HPDE6-E6E7 (cell line): ENCODE measurements around the gene RBM3.
A peak's percentile ranks its signal among the peaks of the same experiment; 100 is the strongest.
"Not testable (repeated sequence)": the region's sequence is repeated elsewhere in the genome, so short reads cannot be mapped to it uniquely, and the experiment has no call there.

Source experiments
- DNase-seq: peaks from one replicate; pipeline ENCODE4 v3.0.0; 2011; ENCODE audit warnings: missing footprints; ENCODE audit errors: extremely low spot score

Gene RBM3

DNA sequence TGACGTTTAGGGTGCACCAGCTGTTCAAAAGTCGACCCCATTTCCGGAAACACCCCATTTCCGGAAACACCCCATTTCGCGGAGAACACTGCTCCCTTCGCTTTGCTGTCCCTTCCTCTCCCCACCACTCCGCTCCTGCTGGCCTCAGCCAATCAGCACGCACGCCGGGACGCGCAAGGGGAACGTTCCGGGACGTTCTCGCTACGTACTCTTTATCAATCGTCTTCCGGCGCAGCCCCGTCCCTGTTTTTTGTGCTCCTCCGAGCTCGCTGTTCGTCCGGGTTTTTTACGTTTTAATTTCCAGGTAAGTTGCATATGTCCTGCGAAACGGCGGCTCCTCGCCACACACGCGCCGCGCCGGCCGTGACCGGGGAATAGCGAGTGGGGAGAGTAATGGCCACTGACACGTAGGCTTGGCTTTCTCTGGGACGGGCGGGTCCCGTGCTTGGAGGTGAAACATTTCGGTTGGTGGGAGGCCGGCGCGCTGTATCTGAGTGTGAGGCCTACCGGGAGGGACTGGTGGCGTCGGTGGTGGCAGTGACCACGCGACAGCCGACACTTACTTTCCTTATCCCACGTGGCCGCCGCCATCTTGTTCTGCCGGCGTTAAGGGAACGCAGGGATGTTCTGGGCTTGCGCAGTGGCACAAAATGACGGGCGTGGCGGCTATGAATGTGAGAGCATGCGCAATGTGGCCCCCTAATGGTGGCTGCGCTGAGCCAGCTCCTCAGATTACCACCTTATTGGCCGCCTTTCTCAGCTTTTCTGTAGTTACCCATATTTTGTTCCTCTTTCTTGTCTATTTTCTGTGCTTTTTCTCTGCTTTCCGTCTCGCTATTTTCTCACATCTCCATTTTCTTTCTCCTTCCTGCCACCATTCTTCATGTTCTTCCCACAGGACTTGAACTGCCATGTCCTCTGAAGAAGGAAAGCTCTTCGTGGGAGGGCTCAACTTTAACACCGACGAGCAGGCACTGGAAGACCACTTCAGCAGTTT is at the start of gene RBM3:
Gene RBM3, plus strand, starts transcription at position 215 of the 997 bp plus-strand sequence. Its CDS starts 697 bp downstream, at position 912.
- peak; percentile 55 for DNase-seq

DNA sequence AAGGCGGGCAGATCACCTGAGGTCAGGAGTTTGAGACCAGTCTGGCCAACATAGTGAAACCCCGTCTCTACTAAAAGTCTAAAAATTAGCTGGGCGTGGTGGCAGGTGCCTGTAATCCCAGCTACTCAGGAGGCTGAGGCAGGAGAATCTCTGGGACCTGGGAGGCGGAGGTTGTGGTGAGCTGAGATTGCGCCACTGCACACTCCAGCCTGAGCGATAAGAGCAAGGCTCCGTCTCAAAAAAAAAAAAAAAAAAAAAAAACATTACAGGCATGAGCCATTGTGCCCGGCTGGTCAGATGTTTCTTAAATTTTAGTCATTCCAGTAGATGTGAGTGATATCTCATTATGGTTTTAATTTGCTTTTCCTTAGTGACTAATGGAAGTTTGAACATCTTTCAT is 48.4 kb upstream of the RBM3 start:
- not testable (repeated sequence) for DNase-seq

DNA sequence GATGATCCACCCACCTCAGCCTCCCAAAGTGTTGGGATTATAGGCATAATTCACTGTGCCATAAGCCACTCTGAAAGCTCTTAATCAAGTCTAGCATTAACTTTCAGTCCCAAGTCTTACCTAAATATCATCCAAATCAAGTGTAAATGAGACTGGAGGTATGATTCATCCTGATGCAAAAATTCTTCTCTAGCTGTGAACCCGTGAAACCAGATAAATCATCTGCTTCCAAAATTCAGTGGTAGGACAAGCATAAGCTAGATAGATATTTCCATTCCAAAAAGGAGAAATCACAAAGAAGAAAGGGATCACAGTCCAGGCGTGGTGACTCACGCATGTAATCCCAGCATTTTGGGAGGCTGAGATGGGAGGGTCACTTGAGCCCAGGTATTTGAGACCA is 43.5 kb upstream of the RBM3 start:
- no peak for DNase-seq

DNA sequence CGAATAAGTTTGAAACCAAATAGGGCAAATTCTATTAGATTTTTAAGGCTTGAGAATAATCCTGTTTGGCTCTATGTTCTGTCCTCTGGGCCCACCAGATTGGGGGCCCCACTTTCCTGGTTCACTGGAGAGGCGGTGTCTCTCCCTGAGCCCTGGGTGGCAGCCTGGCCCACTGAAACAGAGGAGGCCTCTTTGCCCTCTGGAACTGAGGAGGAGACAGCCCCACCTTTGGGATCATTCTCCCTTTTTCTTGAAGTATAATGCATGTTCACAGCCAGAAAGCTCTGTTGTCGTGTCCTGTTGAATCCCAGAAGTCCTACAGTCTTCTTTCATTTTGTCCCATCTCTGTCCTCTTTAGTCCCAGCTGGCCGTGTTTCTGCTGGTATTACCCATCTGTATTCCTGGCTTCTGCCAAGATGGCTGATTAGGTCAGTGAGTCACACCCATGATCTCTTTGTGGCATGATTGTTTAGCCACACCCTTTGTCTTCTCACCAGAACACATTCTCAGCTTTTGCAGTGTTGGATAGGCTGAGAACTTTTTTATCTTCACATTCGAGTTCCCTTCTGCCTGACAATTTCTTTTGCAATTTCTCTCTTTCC is 42.8 kb upstream of the RBM3 start:
- DNase-seq = peak; percentile 44

DNA sequence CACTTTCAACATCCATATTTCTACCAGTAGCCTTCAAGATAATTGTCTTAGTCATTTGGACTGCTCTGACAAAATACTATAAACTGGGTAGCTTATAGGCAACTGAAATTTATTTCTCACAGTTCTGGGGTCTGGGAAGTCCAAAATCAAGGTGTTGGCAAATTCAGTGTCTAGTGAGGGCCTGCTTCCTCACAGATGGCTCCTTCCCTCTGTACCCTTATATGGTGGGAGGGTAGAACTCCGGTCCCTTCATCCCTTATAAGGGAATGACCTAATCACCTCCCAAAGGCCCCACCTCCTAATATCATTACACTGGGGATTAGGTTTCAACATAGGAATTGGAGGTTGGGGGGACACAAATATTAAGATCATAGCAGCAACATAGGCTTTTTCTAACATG is 42.1 kb upstream of the RBM3 start:
- no peak for DNase-seq

DNA sequence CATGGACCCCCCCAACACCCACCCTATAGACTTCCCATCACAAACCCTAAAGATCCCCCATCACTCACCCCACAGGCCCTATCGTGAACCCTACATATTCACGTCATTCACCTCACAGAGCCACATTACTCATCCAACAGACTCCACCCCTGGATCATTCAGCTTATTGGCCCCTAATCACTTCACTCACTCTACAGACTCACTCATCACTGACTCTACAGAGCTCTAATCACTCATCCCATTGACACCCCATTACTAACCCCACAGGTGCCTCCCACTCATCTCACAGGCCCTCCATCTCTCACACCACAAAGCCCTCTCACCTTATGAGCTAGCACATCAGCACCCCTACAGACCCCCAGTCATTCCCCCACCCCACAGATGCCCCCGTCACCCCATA is 41.1 kb upstream of the RBM3 start:
- DNase-seq = no peak

DNA sequence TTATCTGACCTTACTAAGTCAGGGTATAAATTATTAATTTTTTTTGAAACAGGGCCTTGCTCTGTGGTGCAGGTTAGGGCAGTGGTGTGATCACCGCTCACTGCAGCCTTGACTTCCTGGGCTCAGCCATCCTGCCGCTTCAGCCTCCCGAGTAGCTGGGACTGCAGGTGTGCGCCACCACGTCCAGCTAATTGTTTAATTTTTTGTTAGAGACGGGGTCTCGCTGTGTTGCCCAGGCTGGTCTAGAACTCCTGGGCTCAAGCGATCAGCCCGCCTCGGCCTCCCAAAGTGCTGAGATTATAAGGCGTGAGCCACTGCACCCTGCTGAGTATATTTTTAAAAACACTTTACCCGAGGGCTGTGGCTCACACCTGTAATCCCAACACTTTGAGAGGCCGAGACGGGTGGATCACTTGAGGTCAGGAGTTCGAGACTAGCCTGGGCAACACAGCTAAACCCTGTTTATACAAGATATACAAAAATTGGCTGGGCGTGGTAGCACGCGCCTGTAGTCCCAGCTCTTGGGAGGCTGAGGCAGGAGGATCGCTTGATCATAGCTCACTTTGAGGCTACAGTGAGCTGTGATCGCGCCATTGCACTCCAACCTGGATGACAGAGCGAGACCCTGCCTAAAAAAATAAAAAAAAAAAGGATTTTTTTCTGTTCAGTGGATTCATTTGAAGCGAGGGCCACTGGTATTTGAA is 35.5 kb upstream of the RBM3 start:
- DNase-seq = no peak

DNA sequence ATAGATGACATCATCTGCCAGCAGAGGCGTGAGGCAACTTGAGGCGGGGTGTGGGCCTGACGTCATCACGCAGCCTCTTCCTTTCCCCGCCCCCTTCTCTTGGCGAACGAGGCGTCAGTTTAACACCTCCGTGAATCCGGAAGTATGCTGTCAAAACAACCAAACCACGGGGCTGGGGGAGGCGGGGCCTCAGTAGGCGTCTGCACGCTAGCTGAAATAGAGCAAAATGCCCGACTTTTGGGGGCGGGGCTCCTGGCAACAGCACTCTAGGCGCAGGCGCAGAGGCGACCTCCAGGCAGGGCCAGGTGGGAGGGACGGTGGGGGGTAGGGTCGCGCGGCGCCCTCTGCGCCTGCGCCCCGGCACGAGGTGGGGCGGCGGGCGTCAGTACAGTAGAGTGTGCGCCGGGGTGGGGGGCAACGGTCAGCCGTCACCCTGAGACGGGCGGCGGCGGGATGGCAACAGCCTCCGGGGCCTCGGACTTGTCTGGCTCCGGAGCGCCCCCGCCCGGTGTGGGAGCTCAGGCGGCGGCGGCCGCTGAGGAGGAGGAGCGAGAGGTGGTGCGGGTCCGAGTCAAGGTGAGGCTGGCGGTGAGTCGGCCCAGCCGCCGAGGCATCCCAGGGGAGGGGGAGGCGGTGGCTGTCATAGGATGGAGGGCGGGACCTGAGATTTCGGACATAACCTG is 34.8 kb upstream of the RBM3 start, which contains the start of gene TBC1D25:
Gene TBC1D25, plus strand, starts transcription at position 370 of the 683 bp plus-strand sequence. Its CDS starts 84 bp downstream, at position 454.
- DNase-seq = peak; percentile 75

DNA sequence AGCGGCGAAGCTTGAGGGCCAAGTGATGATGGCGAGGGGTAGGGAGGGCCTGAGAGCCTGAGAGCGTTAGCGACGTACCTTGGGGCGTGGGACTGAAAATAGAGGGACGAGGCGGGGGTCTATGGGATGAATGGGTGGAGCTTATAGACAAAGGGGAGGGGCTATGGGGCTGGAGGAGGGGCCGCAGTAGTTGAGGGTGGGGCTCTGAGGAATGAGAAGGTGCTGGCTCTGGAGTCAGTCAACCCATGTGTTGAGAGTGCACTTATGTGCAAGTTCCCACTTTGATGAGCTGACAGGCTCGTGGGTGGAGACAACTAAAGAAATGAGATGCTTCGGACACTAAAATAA is 34.3 kb upstream of the RBM3 start:
- DNase-seq = peak; percentile 43

DNA sequence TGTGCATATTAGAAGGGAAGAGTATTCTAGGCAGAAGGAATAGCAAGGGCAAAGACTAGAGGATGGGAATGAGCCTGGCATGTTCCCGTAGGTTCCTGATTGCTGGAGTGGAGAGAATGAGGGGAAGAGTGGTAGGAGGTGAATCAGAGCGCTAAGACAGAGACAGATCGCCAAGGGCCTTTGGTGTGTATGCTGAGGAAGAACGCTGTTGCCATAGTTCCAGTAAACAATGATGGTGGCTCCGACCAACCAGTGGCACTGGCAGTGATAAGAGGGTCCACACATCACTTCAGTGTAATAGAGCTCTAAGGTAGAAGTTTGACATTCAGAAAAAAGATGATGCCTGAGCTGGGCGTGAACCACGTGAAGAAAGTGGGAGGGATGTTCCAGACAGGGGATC is 33.8 kb upstream of the RBM3 start:
- DNase-seq = no peak

DNA sequence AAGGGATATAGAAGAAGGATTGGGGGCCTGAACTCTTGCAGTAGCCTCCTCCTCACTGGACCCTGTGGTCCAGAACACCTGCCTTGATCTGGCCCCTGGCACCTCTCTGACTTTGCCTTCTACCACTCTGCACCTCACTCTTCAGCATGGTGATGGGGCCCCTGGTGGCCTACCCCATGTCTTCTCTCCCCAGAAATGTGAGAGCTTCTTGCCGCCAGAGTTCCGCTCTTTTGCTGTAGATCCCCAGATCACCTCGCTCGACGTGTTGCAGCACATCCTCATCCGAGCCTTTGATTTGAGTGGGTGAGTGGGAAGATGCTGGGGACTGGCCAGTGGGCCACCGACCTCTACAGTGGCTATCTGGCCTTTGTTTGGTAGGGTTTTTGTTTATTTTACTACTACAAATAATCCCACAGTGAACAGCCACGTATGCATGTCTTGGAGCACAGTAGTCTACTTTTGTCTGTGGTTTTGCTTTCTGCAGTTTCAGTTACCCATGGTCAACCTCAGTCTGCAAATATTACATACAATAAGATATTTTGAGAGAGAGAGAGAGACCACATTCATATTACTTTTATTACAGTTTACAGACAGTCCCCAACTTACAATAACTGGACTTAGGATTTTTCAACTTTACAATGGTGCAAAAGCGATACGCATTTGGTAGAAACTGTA is 33.0 kb upstream of the RBM3 start:
- DNase-seq = no peak

DNA sequence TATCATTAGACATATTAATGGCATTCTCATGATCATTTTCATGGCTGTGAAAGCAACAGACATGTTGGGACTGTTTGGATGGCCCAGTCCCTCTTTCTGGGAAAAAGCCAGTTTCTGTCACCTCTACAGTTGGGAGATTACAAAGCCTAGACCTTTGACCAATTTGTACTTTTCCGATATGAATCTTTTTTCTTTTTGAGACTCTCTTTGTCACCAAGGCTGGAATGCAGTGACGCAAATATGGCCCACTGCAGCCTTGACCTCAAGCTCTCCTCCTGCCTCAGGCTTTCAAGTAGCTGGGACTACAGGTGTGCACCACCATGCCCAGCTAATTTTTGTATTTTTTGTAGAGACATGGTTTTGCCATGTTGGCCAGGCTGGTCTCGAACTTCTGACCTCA is 25.4 kb upstream of the RBM3 start:
- no peak for DNase-seq

DNA sequence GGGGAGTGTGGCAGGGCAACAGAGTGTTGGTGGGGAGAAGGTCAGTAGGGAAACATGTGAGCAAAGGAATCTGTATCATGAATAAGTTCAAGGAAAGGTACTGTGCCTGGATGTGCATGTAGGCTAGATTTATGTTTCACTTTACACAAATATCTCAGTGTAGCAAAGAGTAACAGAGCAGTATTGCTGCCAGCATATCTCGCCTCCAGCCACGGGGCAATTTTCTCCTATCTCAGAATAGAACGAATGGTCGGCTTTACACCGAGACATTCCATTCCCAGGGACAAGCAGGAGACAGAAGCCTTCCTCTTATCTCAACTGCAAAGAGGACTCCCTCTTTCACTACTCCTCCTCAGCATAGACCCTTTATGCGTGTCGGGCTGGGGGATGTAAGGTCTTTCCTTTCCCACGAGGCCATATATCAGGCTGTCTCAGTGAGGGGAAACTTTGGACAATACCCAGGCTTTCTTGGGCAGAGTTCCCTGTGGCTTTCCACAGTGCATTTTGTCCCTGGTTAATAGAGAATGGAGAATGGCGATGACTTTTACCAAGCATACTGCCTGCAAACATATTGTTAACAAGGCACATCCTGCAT is 18.5 kb upstream of the RBM3 start:
- not testable (repeated sequence) for DNase-seq

DNA sequence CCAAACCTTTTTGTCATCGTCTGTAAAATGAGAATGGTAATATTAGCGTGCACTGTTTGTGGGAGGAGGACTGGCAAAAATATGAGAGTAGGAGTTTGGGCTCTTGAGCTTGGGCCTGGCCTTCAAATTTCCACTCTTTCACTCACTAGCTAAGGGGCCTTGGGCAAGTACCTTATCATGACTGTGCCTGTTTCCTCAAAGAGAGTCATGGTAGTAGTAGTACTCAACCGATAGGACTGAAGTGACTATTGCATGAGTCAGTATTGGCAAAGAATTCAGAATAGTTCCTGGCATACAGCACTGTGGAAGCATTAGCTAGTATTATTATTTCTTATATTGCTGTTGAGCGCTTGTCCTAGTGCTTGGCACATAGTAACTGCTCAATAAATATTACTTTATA is 16.0 kb upstream of the RBM3 start:
- peak; percentile 69 for DNase-seq

DNA sequence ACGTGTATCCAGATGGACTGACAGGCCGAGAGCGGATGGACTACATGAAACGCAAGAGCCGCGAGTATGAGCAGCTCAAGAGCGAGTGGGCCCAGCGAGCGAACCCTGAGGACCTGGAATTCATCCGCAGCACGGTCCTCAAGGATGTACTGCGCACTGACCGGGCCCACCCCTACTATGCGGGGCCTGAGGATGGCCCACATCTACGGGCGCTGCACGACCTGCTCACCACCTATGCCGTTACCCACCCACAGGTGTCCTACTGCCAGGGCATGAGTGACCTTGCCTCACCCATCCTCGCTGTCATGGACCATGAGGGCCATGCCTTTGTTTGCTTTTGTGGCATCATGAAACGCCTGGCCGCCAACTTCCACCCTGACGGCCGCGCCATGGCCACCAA is 14.6 kb upstream of the RBM3 start:
- DNase-seq = no peak

DNA sequence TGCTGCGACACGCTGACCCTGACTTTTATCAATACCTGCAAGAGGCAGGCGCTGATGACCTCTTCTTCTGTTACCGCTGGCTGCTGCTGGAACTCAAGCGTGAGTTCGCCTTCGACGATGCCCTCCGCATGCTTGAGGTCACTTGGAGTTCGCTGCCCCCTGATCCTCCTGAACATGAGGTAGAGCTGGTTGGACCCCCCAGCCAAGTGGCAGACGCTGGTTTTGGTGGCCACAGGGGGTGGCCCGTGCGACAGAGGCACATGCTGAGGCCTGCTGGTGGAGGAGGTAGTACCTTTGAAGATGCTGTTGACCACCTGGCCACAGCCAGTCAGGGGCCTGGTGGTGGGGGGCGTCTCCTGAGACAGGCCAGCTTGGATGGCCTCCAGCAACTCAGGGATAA is 14.2 kb upstream of the RBM3 start:
- DNase-seq = no peak

DNA sequence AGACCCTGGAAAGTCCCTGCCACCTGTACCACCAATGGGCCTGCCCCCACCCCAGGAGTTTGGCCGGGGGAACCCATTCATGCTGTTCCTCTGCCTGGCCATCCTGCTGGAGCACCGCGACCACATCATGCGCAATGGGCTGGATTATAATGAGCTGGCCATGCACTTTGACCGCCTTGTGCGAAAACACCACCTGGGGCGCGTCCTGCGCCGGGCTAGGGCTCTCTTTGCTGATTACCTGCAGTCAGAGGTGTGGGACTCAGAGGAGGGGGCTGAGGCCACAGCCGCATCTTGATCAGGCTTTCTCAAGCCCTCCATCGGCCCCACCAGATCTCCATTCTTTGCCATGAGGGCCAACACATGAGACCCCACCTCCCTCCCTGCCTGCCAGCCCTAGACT is 13.6 kb upstream of the RBM3 start:
- no peak for DNase-seq

DNA sequence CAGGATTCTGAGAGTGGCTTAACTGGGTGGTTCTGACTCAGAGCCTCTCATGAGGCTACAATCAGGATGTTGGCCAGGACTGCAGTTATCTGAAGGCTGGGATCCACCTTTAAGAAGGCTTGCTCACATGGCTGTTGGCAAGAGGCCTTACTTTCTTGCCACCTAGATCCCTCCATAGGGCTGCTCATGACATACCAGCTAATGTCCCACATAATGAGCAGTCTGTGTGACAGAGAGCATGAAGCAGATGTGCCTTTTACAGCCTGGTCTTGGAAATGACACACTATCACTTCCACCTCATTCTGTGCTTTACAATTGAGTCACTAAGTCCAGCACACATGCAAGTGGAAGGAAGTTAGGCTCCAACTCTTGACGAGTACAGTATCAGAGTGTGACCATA is 4.3 kb upstream of the RBM3 start:
- no peak for DNase-seq

DNA sequence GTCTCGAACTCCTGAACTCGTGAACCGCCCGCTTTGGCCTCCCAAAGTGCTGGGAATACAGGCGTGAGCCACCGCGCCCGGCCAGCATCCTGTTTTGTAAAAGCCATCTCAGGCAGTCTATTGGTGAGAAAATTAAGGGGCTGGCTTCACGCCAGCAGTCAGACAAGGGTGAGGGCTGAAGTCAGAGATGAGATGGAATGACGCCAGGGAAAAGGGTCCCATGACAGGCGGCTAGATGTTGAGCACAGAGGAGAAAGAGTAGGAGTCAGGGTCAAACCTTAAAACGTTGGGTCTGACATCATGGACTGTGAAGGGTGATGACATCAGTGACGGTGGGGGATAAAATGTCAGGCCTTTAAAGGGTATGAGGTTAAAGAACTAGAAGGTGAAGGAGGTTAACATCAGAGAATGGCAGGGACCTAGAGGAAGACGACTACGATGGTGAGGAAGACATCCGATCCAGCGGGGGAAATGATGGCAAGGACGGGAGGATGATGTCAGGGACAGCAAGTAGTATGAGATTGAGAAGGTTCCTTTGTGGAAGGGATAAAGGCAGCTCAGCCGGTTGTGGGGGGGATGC is 504 bp upstream of the RBM3 start:
- no peak for DNase-seq

DNA sequence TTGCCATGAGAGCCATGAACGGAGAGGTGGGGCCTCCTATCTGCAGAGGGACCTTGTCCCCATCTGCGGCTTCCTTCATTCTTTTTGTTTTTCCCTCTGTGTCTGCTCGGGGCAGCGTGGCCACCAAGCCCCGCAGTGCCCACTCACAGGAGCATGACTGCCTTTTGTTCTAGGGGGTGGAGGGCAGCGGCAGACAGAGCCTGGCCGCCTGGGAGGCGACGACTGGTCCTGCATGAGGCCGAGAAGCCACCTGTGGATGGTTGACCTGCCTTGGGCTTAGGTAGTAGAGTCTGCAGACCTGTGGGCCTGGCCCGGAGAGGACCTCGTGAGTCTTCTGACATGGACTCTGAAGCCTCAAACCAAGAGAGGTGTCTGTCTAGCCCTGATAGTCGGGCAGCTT is 1.4 kb downstream of the RBM3 start:
- DNase-seq = no peak

DNA sequence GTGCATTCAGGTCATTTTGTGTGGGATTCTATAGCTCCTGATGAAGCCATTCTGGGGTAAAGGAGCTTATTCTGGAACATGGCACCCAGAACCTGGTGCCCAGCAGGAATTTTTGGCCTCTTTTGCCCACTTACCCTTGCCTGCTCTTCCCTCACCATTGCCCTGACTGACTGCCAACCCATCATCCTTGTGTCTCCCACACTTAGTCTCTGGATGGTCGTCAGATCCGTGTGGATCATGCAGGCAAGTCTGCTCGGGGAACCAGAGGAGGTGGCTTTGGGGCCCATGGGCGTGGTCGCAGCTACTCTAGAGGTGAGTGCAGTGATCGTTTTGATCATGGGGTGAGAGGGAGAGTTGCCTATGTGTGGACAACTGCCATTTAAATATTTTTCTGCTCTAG is 1.8 kb downstream of the RBM3 start:
- DNase-seq = no peak
